IMR-90 (cell line): ENCODE measurements around the gene PCDHGB1. TPM values are rescaled to one million over a fixed set of nuclear protein-coding genes. Genes with fewer than 3 reads are reported as not detected.

Experiments used
- ATAC-seq: fragments of 200-7000 bp; cut with Tn5 transposase; 2 replicates; pipeline ENCODE4 v1.9.1; 2020; ENCODE audit warnings: low read depth, mild to moderate bottlenecking, moderate library complexity
- BruUV-seq: library from RNA; stranded (reverse); fragments of 400-500 nt; replicated peaks from 2 replicates; lab custom pipeline; 2021; lab: Mats Ljungman, UMichigan
- CTCF ChIA-PET: fragments of 300-600 bp; formaldehyde crosslinking; extraction: SDS; loops from one replicate; lab custom pipeline; 2021; ENCODE audit warnings: antibody characterized with exemption; lab: Yijun Ruan, JAX
- POLR2A ChIA-PET: fragments of 300-600 bp; sonication (Branson Sonifier 250); formaldehyde crosslinking; loops from one replicate; lab custom pipeline; 2022; ENCODE audit warnings: antibody characterized with exemption; ENCODE audit not compliant: unreplicated experiment; lab: Charles Lee
- DNase-seq: peaks from one replicate; pipeline ENCODE4 v3.0.0; 2013
- H2AFZ ChIP-seq: replicated peaks from 2 replicates; pipeline ENCODE3; 2013; ENCODE audit warnings: low read length, mild to moderate bottlenecking; ENCODE audit not compliant: poor library complexity
- H2AK5ac ChIP-seq: 2 replicates; pipeline ENCODE4 v1.6.1; 2013; ENCODE audit warnings: low read depth, low read length, inconsistent platforms
- H2AK9ac ChIP-seq: replicated peaks from 2 replicates; pipeline ENCODE3; 2013; ENCODE audit warnings: mild to moderate bottlenecking, low read depth, low read length, moderate library complexity; ENCODE audit not compliant: poor library complexity
- H2BK120ac ChIP-seq: 2 replicates; pipeline ENCODE4 v1.6.1; 2013; ENCODE audit warnings: low read depth, low read length, inconsistent platforms
- H2BK15ac ChIP-seq: 3 replicates; pipeline ENCODE4 v1.6.1; 2013; ENCODE audit warnings: low read depth, low read length, inconsistent platforms
- H2BK20ac ChIP-seq: 2 replicates; pipeline ENCODE4 v1.6.1; 2013; ENCODE audit warnings: low read depth, mild to moderate bottlenecking, inconsistent platforms, low read length, moderate library complexity
- H2BK5ac ChIP-seq: 2 replicates; pipeline ENCODE4 v1.6.1; 2013; ENCODE audit warnings: mild to moderate bottlenecking, low read depth, low read length, inconsistent platforms; ENCODE audit not compliant: poor library complexity, severe bottlenecking
- H3K14ac ChIP-seq: replicated peaks from 2 replicates; pipeline ENCODE4 v1.6.1; 2013; ENCODE audit warnings: low read depth, low read length, inconsistent platforms
- H3K18ac ChIP-seq: 2 replicates; pipeline ENCODE4 v1.6.1; 2013; ENCODE audit warnings: low read depth, low read length, control low read depth
- H3K23ac ChIP-seq: 2 replicates; pipeline ENCODE4 v1.6.1; 2013; ENCODE audit warnings: low read depth, low read length, inconsistent platforms
- H3K27ac ChIP-seq: 2 replicates; pipeline ENCODE4 v1.5.1; 2013; ENCODE audit warnings: mild to moderate bottlenecking, control low read depth, low read length; ENCODE audit not compliant: insufficient read depth
- H3K27me3 ChIP-seq: 2 replicates; pipeline ENCODE4 v1.6.1; 2013; ENCODE audit warnings: low read length; ENCODE audit not compliant: control insufficient read depth, insufficient read depth
- H3K36me3 ChIP-seq: 2 replicates; pipeline ENCODE4 v1.6.1; 2013; ENCODE audit warnings: low read length, mixed read lengths; ENCODE audit not compliant: control insufficient read depth, insufficient read depth
- H3K4ac ChIP-seq: 2 replicates; pipeline ENCODE4 v1.6.1; 2013; ENCODE audit warnings: low read depth, low read length, inconsistent platforms
- H3K4me1 ChIP-seq: 2 replicates; pipeline ENCODE4 v1.6.1; 2013; ENCODE audit warnings: low read length, mixed read lengths; ENCODE audit not compliant: control insufficient read depth, insufficient read depth
- H3K4me2 ChIP-seq: 2 replicates; pipeline ENCODE4 v1.6.1; 2013; ENCODE audit warnings: low read depth, mild to moderate bottlenecking, control low read depth, low read length, moderate library complexity
- H3K4me3 ChIP-seq: 2 replicates; pipeline ENCODE4 v1.5.1; 2013; ENCODE audit warnings: low read depth, mild to moderate bottlenecking, control low read depth, low read length, moderate library complexity; ENCODE audit not compliant: insufficient read depth
- H3K56ac ChIP-seq: 2 replicates; pipeline ENCODE4 v1.6.1; 2013; ENCODE audit warnings: low read length, inconsistent platforms; ENCODE audit not compliant: insufficient read depth; ENCODE audit errors: extremely low read depth
- H3K79me1 ChIP-seq, 2 experiments: 2 replicates each; pipeline ENCODE4 v1.6.1; 2013; ENCODE audit warnings: low read length in 2 of 2, inconsistent platforms in 1 of 2, low read depth in 1 of 2
- H3K9ac ChIP-seq: 2 replicates; pipeline ENCODE4 v1.6.1; 2013; ENCODE audit warnings: low read depth, low read length, control low read depth
- H3K9me1 ChIP-seq: 2 replicates; pipeline ENCODE4 v1.6.1; 2013; ENCODE audit warnings: low read length, inconsistent platforms; ENCODE audit not compliant: insufficient read depth
- H3K9me3 ChIP-seq: 2 replicates; pipeline ENCODE4 v1.6.1; 2013; ENCODE audit warnings: low read length; ENCODE audit not compliant: control insufficient read depth, insufficient read depth
- H4K20me1 ChIP-seq: 2 replicates; pipeline ENCODE4 v1.6.1; 2013; ENCODE audit warnings: low read length, inconsistent platforms; ENCODE audit not compliant: insufficient read depth
- H4K5ac ChIP-seq: 2 replicates; pipeline ENCODE4 v1.6.1; 2013; ENCODE audit warnings: mild to moderate bottlenecking, low read depth, low read length, control low read depth
- H4K8ac ChIP-seq, 2 experiments: 2 replicates each; pipeline ENCODE4 v1.6.1; 2013; ENCODE audit warnings: low read depth in 2 of 2, low read length in 2 of 2, control low read depth in 1 of 2, inconsistent platforms in 1 of 2
- H4K91ac ChIP-seq: 2 replicates; pipeline ENCODE4 v1.6.1; 2013; ENCODE audit warnings: low read depth, low read length, inconsistent platforms; ENCODE audit not compliant: insufficient read depth
- BHLHE40 ChIP-seq: fragments of 150-350 bp; IDR thresholded peaks from 2 replicates; pipeline ENCODE4 v1.6.1; 2016; ENCODE audit warnings: mild to moderate bottlenecking, low read depth, low read length
- CHD1 ChIP-seq: IDR thresholded peaks from 2 replicates; pipeline ENCODE4 v1.6.1; 2012; ENCODE audit warnings: low read depth, low read length, improper control_type of control experiment
- CTCF ChIP-seq: conservative IDR thresholded peaks from 2 replicates; pipeline ENCODE4 v1.5.1; 2012; ENCODE audit warnings: mild to moderate bottlenecking, low read depth, low read length, improper control_type of control experiment
- FOS ChIP-seq: fragments of 150-350 bp; IDR thresholded peaks from 2 replicates; pipeline ENCODE4 v1.6.1; 2016; ENCODE audit warnings: low read depth, low read length
- MAFK ChIP-seq: IDR thresholded peaks from 2 replicates; pipeline ENCODE4 v1.6.1; 2012; ENCODE audit warnings: low read depth, low read length, improper control_type of control experiment
- MAZ ChIP-seq: IDR thresholded peaks from 2 replicates; pipeline ENCODE4 v1.6.1; 2012; ENCODE audit warnings: low read depth, mild to moderate bottlenecking, low read length, improper control_type of control experiment, moderate library complexity, borderline replicate concordance
- NFE2L2 ChIP-seq: fragments of 150-350 bp; IDR thresholded peaks from 2 replicates; pipeline ENCODE4 v1.6.1; 2016; ENCODE audit warnings: low read depth, mild to moderate bottlenecking, low read length
- POLR2A ChIP-seq: IDR thresholded peaks from 2 replicates; pipeline ENCODE4 v1.6.1; 2012; ENCODE audit warnings: mild to moderate bottlenecking, low read depth, low read length
- RAD21 ChIP-seq: IDR thresholded peaks from 2 replicates; pipeline ENCODE4 v1.6.1; 2012; ENCODE audit warnings: low read length, improper control_type of control experiment
- RCOR1 ChIP-seq: IDR thresholded peaks from 2 replicates; pipeline ENCODE4 v1.6.1; 2012; ENCODE audit warnings: mild to moderate bottlenecking, low read length, improper control_type of control experiment; ENCODE audit not compliant: insufficient replicate concordance
- SMC3 ChIP-seq: fragments of 150-350 bp; IDR thresholded peaks from 2 replicates; pipeline ENCODE4 v1.6.1; 2016; ENCODE audit warnings: low read depth, mild to moderate bottlenecking, antibody characterized with exemption, low read length, moderate library complexity
- USF2 ChIP-seq: fragments of 150-350 bp; IDR thresholded peaks from 2 replicates; pipeline ENCODE4 v1.6.1; 2017; ENCODE audit warnings: mild to moderate bottlenecking, antibody characterized with exemption, low read length, low read depth
- WGBS, 2 experiments: methylation state at CpG; one replicate each; pipeline versions ENCODE4 v1.1.5 to v1.1.7; 2013; ENCODE audit warnings: missing lambda C conversion rate in 2 of 2; ENCODE audit not compliant: insufficient read length in 1 of 2; ENCODE audit errors: extremely low coverage in 2 of 2; 5-methylcytosine and 5-hydroxymethylcytosine counted together
- dilution Hi-C: fragments of 300-500 bp; cut with HindIII; formaldehyde crosslinking; loops from one replicate; pipeline ENCODE4 v1.14.3; 2018; ENCODE audit warnings: low sequenced_read_pairs; ENCODE audit not compliant: unreplicated experiment
- in situ Hi-C: fragments of 300-500 bp; cut with MboI; formaldehyde crosslinking; loops from 3 replicates; pipeline ENCODE4 v1.14.3; 2019; ENCODE audit warnings: low sequenced_read_pairs, inconsistent platforms, mixed read lengths
- intact Hi-C: fragments of 100-400 bp; cut with micrococcal nuclease; formaldehyde crosslinking; loops from 2 replicates; pipeline ENCODE4 v1.10.0; 2022
- polyA plus RNA-seq, 3 experiments: library from polyadenylated mRNA; depleted of rRNA; stranded (reverse); fragments of >200 nt; gene quantifications; 2 replicates each; pipeline ENCODE4 v1.2.3, GENCODE V29; 2012; ENCODE audit warnings: low replicate concordance in 1 of 3
- total RNA-seq: library from RNA; depleted of rRNA; stranded (reverse); fragments of >200 nt; gene quantifications from 2 replicates; pipeline ENCODE4 v1.2.3, GENCODE V29; 2012

The PCDHGB1 gene
- total and polyA plus RNA-seq, 2 of the 4 experiments (the other 2 are of a cell fraction) = 1.9 to 3.6 TPM

- TF ChIP-seq CHD1 (no peak), BHLHE40 (0 out of 2 replicates have a peak, but pooled peaks have one; percentile 0), MAFK (no peak)
Measured at GRCh38 chr5:141369994-141370848, 20.3 kb downstream of the PCDHGB1 start, which contains the start of gene PCDHGB3 (continued).

GRCh38 chr5:141371572-141372475 lies 21.9 kb downstream of the PCDHGB1 start:
- intact Hi-C loops = no loop called here
- TF ChIP-seq NFE2L2 = no peak
- TF ChIP-seq CHD1 = no peak
- TF ChIP-seq USF2 = no peak
- no peak for TF ChIP-seq RCOR1
- no peak for TF ChIP-seq MAZ
- TF ChIP-seq BHLHE40 = no peak
- no peak for TF ChIP-seq RAD21
- no peak for TF ChIP-seq POLR2A
- TF ChIP-seq SMC3 = no peak
- TF ChIP-seq FOS = no peak
- TF ChIP-seq CTCF = no peak

More at GRCh38 chr5:141371572-141372475, 21.9 kb downstream of the PCDHGB1 start:
- Histone ChIP-seq H3K4me3 (no peak overlapping the region), H3K9me1 (no peaks in the 10 kb centered on the region), H2AFZ (peak overlapping the region; percentile 49), H3K36me3 (peaks cover 23% of the 10 kb centered on the region), H2AK5ac (no peak overlapping the region), H2BK20ac (no peak overlapping the region), H3K56ac (no peak overlapping the region), H3K27me3 (no peaks in the 10 kb centered on the region), H3K14ac (no peak overlapping the region), H3K4ac (no peak overlapping the region), H2BK15ac (no peak overlapping the region), H3K18ac (no peak overlapping the region), H4K20me1 (no peaks in the 10 kb centered on the region), H3K4me1 (no peaks in the 10 kb centered on the region), H4K91ac (no peak overlapping the region), H2BK5ac (no peak overlapping the region), H4K5ac (no peak overlapping the region), H3K79me1 (no peaks in the 10 kb centered on the region), H4K8ac (no peak overlapping the region), H2BK120ac (no peak overlapping the region), H2AK9ac (no peak overlapping the region), H3K23ac (no peak overlapping the region), H3K27ac (no peak overlapping the region), H3K9ac (no peak overlapping the region), H3K4me2 (no peak overlapping the region; the same call in 1 of the 2 replicates), H3K9me3 (peaks cover 57% of the 10 kb centered on the region)
- in situ Hi-C loops (no loop called here), dilution Hi-C loops (no loop called here)
- ChIA-PET POLR2A (no interaction called here), CTCF (interaction anchor here (1.3 kb wide), 1 partner anchor 192 kb away, joined by 4 read pairs; no protein-coding TSS in a partner anchor)
- no peak for ATAC-seq
- no peak for DNase-seq
- WGBS, 2 experiments = 38% methylated on average over 53 of the region's 69 CpGs; no CpG with 5 or more reads in 1 of the 2 experiments
- BruUV-seq = no TSS peak
